HG03196 (cell line): ENCODE measurements around the gene PHACTR2.

Source experiments
- ATAC-seq: cut with Tn5 transposase; IDR thresholded peaks from one replicate; pipeline ENCODE4 v1.9.1; 2021; ENCODE audit not compliant: unreplicated experiment

PHACTR2 gene

DNA sequence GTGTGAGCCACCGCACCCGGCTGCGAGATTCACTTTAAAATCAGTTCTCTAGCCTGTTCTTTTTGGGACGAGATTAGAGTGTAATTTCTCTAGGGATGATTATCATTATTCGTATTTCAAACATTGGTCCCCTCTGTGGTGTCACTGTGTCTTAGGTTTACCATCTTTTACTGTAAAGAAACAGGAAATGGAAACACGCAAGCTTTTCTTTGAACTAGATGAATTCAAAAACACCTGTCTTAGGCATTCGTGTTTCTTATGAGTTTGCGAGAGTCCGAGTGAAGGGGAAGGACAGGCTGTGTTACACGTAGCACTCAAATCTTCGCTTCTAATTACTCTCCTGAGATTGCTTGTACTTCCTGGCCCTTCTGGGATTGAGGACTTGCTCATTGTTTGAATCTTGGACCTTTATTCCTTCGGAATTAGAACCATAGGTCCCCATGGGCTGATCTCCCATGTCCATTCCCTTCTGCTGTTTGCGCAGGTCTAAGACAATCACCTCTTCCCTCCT lies 61.6 kb downstream of the PHACTR2 start:
- ATAC-seq: no peak

DNA sequence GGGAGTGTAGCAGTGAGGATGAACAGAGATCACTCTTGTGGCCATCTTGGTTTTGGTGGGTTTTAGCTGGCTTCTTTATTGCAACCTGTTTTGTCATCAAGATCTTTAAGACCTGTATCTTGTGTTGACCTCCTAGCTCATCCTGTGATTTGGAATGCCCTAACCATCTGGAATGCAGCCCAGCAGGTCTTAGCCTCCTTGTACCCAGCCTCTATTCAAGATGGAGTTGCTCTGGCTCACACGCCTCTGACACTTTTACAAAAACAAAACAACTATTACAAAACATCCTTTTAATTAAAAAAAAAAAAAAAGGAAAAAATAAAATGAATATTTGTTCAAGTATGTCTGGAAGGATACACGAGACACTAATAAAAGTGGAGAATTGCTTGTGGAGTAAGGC lies 62.4 kb downstream of the PHACTR2 start:
- ATAC-seq: no peak

DNA sequence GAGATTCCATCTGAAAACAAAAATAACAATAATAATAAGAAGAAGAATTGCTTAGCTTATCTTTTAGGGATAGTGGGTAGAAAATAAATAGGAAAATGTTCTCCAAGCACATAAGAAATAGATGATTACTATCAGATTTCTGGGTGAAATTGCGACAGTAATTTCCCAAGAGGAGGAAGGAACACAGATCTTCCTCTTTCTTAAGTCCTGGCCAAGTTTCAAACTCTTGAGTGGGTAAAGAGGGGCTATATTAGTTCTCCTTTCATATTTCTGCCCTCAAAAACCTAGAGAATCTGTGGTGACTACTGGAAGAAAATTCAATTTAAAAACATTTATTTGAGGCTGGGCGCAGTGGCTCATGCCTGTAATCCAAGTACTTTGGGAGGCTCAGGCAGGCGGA lies 63.7 kb downstream of the PHACTR2 start:
- ATAC-seq: no peak

DNA sequence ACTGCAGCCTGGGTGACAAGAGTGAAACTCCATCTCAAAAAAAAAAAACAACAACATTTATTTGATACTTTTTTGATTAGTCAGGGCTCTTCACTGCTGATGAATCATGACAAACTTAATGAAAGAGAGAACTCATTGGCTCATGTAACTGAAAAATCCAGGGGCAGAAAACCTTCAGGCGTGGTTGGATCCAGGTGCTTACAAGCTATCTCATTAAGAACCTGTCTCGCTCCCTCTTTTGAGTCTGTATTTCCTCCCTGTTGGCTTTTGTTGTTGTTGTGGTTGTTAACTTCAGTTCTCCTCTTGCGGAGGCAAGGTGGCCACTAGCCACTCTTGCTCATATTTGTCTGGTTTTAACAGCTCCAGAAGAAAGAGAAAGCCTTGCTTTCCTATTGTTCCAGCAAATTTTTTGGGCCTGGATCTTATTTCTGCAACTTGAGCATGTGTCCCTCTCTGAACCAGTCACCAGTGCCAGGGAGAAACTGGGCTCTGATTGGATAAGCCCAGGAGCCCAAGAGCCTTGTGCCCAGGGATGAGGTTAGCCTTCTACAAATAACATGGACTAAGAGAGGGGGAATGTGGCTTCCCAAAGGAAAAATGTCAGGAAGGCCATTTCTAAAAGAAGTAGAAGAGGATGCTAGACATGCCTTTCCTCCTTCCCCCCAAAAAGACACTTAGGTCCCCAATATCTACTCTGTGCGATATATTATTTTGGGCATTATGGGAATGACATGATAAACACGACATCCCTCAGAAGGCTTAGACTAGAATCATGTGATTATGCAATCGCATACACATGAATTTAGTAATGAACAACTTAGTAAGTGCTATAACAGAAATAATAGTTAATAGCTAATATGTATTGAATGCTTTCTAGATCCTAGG lies 64.5 kb downstream of the PHACTR2 start:
- no peak for ATAC-seq

DNA sequence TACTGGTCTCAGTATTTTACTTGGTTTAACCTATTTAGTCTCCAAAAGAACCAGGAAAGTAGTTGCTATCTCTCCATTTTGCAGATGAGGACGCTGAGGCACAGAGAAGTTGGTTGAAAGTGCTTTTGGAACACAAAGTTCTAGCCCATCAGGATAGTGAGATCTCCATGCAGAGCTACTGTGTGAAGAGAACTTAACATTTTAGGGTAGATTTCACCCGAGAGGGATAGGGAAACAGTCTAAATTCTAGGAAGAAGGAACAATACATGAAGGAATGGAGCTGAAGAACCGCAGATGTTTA lies 65.1 kb downstream of the PHACTR2 start:
- ATAC-seq: no peak

DNA sequence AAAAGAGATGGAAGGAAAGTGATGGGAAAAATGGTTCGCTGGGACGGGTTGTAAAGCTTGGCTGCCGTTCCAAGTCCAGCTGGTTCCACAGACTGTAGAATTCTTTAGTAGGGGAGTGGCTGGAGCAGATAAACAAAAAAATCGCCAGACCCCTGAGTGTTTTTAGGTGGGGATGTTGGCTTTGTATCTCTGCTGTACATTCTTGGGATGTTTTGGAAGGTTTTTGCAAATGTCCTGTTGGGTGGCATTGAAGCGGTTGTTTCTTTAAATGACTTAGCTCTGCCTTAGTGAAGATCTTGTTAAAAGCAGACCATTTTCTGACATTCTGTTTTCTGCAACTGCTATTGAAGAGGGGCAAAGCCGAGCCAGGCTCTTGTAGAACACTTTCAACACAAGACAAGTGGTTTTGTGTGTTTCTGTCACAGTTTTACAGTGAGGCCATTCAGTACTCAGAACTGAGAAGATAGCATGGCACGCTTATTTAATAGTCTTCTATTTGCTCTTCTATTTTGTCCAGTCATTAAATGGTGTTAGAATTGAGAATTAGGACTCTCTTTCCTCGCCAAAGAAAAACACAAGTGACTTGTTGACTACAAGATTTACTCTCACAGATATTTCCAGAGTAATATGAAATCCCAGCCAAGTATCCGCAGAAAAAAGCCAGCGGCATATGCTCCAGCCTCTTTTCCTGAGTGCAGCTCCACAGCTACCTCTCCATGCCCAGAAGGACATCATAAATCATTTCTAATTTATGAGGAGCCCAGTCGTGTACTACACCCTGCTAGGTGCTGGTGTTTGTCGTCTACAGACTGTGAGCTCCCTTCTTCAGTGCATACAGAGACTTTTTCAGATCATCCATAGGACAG lies 65.8 kb downstream of the PHACTR2 start:
- no peak for ATAC-seq

DNA sequence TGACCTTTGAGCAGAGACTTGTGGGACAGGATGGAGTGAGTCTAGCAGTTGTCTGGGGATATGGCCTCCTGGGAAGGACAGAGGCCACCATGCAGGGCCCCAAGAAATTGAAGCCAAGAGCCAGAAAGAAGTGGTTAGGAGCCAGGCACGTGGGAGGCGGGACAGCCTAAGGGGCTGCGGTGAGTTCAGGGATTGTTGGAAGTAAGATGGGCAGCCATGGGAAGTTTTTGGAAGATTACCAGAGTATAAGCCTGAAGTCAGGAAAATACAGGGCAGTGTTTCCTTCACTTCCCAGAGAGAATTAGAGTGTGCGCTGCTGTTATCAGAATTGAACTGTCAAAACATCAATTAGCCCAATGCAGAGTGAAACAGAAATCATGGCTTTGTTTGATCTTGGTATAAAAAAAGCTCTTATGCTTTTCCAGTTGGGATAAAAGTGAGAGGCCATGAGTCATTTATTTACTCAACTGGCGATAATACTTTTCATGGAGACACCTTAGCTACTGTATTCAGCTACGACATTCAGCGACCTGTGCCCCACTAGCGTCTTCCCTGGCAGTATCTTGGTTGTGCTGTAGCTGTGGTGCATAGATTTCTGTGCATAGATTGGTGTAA lies 66.9 kb downstream of the PHACTR2 start:
- no peak for ATAC-seq

DNA sequence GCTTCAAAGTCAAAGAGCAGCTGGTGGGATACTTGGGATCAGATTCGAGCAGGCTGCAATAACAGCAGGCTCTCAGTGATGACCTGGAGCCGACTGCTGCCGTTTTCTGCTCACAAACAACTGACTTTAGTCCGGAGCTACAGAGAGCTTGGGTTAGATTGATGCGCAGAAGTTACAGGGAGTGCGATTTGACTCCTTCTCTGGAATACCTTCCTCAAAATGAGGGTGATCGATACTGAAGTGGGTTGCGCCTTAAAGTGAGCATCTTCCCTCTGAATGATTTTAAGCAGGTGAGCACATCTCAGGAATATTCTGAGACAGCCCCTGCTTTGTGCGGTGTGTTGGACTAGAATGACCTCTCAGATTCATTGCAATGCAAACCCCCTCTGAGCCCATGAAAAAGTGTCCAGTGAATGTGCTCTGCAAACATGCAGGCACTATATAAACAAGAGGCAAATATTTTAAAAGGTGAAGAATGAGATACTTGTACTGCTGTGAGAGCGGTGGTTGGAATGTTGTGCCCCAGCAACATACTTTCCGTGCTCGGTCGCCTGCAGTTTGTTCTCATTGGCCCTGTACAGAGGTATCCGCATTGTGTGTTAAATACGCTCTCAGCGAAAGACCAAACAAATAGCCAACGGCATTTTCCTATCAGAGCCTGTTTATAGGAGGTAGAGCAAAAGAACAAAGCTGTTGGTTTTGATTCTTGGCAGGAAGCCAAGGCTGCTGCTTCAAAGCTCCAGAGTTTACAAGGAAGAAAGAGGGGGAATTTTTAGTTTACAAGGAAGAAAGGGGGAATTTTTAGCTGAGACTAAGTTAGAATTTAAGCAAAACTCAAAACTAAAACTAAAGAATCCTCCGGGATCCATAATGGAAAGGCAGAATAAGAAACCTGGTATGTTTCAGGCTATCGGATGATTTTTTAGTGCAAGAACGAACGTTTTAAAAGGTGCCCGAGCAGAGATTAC lies 67.7 kb downstream of the PHACTR2 start:
- ATAC-seq: no peak

DNA sequence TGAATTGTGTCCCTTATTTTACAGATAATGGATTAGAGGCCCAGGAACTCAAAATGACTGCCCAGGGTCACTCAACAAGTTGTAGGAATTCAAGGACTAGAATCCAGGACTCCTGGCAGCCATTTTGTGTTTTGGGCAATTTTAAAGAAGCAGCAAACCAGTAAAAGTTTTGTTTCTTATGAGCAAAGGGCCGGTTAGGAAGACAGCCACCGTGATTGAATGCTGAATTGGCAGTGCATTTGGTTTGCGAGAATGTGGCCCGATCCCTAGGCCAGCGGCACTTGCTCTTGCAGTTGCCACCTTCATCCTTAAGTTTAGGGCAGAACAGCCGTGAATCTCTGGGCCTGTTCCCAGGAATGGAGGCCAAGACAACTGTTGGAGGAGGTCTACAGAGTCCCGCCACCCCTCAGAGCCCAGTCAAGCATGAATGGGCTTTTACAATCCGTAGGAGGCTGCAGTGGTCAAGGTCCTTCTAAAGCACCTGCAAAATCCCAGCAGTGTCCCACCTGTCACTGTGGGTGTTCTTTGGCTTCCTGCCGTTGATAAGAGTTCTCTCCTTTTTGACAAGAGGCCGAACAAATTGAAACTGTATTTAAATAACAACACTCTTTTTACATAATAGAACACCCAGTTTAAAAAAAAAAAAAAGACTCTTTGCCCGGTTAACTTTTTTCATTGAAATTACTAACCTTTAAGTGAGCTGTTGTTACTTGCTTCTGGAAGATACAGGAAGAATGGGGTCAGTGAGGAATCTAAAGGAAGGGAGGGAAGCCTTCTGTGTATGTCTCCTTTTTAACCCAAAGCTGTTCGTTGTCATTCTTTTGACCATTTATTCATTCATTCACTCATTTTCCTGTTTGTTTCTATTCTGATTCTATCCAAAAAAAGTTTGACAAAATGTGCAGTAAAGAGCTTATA lies 68.7 kb downstream of the PHACTR2 start:
- no peak for ATAC-seq

DNA sequence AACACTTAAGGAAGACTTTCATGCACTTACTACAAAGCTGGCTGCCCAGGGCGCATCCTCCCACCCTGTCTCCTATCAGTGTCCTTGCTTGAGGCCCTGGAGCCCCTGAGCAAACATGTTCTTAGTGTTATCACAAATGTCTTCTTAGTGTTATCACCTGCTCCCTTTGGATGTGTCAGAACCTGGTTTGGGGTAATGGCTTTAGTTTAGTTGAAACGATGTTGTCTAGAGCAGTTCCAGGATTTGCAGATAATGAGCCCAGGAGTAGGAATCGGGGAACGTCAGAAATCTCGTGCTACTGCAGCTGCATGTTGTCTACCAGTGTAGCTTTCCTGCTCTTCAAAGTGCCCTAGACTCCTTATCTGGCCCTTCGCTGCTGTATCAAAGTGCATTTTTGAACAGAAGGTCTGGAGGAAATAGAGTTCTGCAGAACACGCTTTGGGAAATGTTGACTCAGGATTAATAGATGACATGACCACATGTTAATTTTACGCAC lies 69.6 kb downstream of the PHACTR2 start:
- no peak for ATAC-seq

DNA sequence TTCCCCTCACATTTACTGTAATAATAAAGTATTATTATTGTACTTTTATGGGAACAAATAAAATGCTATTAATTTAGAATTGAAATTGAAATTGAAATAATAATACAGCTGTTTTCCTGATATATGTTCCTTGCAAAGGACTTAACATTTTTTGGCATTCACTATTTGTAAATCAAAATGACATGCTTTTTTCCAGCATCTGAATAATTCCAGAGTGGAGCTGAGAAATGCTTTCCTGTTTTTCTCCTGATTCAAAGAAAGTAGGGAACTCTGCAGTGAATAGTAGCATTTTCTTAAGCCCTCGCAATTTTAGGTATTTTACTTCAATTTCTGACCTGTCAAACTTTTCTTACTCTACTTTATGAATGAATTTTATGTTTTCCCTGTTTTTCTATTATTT lies 72.1 kb downstream of the PHACTR2 start:
- no peak for ATAC-seq

DNA sequence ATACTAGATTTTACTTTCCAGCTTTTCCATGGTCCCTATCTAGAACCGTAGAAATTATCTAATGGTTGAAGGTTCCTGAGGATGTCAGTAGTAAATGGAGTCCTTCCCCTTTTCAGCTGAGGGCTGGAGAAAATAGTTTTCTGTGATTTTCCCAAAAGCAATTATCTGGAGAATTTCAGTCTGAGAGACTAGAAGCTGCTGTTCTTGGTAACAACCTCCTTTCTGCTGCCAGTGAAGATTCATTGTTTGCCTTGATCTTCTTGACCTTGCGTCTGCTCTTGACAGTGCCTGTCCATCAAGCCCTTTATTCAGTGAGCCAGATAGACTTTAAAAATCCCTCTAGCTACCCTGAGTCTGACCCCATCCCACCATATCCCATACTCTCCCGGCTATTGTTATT lies 73.1 kb downstream of the PHACTR2 start:
- no peak for ATAC-seq

DNA sequence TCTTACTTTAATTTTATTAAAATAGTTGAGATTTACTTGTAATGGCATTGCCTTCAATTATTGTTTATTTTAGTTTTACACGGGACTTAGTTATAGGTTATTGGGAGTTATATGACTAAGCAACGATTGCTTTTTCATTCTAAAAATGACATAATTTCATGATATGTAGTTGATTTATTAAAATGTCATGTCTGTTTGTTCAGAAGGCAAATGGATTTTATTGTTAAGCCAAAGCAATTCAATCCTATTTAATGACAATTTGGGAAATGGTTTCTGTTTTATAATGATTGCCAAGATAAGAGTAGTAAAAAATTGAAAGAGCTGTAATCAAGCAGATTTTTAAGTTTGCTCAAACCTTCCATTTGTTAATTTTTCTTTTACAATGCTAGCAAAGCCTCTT lies 74.7 kb downstream of the PHACTR2 start:
- ATAC-seq: no peak

DNA sequence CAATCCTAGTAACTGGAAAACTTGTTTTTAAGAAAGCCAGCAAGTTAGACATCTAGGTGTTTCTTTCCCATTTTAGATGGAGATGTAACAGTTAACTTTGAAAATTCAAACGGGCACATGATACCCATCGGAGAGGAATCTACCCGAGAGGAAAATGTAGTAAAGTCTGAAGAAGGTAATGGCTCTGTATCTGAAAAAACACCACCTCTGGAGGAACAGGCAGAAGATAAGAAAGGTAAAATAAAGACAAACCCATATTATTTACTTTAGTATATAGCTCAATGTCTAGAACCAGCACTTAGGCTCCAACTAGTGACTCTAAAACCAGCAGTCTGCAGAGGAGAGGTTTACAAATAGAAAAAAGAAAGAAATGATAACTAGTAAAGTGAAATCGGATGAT lies 75.9 kb downstream of the PHACTR2 start:
- no peak for ATAC-seq

DNA sequence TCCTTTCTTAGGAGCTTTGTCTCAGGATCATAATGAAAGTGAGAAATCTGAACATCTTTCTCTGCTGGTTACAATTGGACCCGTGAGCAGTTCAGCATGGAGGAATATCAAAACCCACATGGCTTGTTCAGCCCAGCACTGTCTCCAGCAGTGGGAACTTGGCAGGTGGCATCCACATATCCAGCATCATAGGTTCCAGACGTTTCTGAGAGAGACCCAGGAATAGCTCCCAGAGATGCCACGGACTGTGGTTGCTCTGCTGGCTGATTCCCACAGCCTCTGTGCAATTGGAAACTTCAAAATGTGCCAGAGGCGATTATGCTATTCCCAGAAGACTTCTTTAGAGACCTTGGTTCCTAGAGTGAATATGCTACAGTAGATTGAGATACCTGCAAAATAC lies 76.4 kb downstream of the PHACTR2 start:
- no peak for ATAC-seq

DNA sequence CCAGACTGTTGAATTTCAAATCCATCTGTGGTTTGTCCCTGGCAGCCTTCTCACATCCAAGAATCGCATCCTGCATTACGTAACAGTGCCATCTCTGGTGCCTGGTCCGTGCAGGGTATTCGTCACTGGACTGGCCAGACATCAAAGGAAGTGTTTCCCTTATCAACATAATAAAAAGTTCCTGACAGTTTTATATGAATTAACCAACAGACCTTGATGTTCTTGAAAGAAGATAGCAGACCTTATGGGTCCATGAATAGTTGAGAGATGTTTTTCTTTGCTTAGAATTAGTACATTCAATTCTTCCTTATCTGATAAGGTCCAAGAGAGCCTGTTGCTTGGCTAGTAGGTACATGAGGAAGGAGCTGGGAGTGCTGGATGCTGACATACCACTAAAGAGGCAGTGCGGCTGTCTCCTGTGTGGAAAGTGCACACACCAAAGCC lies 77.6 kb downstream of the PHACTR2 start:
- no peak for ATAC-seq

DNA sequence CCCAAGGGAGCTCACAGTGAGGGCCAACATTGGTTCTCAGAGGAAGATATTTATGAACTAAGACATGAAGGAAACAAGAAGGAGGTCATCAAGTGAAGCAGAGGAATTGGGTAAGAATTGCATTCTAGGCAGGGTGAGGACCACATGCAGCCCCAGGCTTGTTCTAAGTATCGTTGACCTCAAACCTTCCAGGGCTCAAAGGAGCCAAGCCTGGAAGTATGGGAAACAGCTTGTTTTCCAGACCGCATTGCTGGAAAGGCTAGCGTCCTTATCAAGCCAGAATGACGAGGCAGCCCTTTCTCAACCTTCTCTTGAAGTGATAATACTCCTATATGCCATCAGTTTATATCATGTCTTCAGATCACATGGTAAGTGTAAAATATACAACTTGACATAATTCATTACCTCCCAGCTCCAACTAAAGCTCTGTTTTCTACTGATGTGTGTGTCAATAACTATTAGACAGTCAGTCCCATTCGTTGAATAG lies 79.6 kb downstream of the PHACTR2 start:
- ATAC-seq: no peak

DNA sequence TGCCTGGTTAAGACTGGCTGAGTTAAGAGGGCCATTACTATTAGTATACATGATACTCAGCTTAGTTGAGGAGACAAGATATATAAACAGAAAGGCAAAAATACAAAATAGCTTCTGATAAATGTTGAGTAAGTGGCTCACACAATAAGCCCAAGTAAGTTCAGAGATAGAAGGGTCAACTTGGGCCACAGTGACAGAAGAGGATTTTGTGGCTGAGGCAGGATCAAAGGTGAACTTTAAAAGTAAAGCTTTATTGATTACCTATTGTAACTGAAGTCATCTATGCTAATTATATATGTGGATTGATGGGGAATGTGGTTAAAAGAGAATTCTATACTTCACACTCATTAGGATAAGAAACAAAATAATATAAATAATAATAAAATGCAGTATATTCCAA lies 80.8 kb downstream of the PHACTR2 start:
- no peak for ATAC-seq

DNA sequence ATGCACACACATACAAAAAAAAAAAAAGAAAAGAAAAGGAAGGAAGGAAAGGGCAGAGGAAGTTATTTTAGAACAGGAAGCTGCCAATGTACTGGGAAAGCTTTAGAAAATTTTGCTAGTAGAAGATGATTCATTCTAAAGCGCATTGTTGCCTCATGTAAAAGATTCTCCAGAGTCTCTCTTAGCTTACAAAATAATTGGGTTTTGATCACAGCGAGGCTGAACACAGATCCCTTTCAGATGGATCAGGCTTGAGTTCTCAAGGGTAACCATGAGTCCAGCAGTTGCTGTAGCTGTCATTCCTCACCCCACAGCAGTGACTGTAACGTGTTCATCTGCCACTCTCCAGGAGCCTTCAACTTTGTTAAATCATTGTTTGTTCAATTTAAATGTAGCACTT lies 81.9 kb downstream of the PHACTR2 start:
- no peak for ATAC-seq
